GM10248 (cell line): Measurements from ENCODE around the gene E2F1.

ENCODE experiments used
- CTCF ChIA-PET: fragments of 300-600 bp; sonication (Branson Sonifier 250); formaldehyde crosslinking; extraction: SDS; loops from one replicate; lab custom pipeline; 2021; ENCODE audit warnings: antibody characterized with exemption; lab: Yijun Ruan, JAX
- POLR2A ChIA-PET: fragments of 350-650 bp; sonication (Branson Sonifier 250); formaldehyde crosslinking; extraction: SDS; loops from one replicate; lab custom pipeline; 2020; ENCODE audit warnings: antibody characterized with exemption; lab: Yijun Ruan, JAX
- DNase-seq: peaks from one replicate; pipeline ENCODE4 v3.0.0; 2012; ENCODE audit errors: extremely low spot score
- TF ChIP-seq, protein P1 (sequence below): IDR thresholded peaks from 2 replicates; pipeline ENCODE4 v1.5.1; 2012; ENCODE audit warnings: mild to moderate bottlenecking, low read depth; ENCODE audit errors: extremely low read depth, missing control alignments, control extremely low read depth

The E2F1 gene

DNA sequence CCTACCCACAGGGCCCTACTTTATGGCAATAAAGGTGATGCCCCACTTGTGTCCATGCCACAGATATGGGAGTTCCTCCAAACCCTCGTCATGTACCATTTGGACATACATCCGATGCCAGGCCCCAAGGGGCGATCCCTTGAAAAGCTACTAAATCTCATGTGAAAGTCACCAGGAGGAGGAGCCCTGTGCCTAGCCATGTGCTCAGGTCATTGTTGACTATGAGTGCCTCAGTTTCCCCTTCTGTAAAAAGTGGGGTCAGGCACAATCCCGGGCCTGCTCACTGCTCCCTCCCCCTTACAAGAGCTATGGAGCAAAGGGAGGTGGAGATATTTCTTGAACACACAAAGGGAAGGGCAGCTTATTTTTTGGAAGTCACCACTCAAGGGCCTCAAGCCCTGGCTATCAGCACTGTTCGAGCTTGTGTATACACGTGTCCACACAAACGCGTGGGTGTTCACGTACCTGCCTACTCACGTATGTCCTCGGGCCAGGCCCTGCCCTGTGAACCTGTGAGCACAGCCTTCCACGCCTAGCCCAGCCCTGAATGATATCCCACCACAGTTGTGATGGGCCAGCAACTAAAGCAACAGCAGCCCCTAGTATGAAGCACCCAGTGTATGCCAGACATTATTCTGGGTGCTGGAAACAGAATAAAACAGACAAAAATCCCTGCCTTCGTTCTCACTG lies 17.6 kb downstream of the E2F1 start:
- no peak for DNase-seq
- ChIA-PET POLR2A (no interaction called here), CTCF (interaction anchor here (0.7 to 5.6 kb wide), 26 partner anchors 9 to 267 kb away, joined by 3 to 61 read pairs (median 4); partner anchors contain the start of genes CBFA2T2, CDK5RAP1 and SNTA1)
- TF ChIP-seq, protein P1, sequence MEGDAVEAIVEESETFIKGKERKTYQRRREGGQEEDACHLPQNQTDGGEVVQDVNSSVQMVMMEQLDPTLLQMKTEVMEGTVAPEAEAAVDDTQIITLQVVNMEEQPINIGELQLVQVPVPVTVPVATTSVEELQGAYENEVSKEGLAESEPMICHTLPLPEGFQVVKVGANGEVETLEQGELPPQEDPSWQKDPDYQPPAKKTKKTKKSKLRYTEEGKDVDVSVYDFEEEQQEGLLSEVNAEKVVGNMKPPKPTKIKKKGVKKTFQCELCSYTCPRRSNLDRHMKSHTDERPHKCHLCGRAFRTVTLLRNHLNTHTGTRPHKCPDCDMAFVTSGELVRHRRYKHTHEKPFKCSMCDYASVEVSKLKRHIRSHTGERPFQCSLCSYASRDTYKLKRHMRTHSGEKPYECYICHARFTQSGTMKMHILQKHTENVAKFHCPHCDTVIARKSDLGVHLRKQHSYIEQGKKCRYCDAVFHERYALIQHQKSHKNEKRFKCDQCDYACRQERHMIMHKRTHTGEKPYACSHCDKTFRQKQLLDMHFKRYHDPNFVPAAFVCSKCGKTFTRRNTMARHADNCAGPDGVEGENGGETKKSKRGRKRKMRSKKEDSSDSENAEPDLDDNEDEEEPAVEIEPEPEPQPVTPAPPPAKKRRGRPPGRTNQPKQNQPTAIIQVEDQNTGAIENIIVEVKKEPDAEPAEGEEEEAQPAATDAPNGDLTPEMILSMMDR: no peak

DNA sequence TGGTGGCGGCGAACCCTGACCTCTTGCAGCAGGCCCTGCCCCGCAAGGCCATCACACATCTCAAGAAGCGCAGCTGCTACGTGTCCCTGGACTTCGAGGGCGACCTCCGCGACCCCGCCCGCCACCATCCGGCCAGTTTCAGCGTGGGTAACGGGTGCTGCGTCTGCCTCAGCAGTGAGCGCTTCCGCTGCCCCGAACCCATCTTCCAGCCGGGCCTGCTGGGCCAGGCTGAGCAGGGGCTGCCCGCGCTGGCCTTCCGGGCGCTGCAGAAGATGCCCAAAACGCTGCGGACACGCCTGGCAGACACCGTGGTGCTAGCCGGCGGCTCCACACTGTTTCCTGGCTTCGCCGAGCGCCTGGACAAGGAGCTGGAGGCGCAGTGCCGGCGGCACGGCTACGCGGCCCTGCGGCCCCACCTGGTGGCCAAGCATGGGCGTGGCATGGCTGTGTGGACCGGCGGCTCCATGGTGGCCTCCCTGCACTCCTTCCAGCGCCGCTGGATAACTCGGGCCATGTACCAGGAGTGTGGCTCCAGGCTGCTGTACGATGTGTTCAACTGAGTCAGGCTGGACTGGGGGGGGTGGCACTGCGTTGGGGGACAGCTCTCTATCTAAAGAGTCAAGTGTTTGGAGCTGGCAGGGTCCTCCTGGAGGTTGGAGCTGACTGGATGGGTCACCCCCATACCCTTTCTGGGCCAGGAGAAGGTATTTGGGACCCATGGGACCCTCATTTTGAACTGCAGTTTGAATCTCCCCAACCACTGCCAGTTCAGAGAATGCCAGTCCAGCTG lies 18.3 kb downstream of the E2F1 start:
- CTCF ChIA-PET: interaction anchor here (0.7 to 5.6 kb wide), 31 partner anchors 9 to 269 kb away, joined by 3 to 61 read pairs (median 4); partner anchors contain the start of genes CBFA2T2, CDK5RAP1 and SNTA1
- POLR2A ChIA-PET: no interaction called here
- TF ChIP-seq, protein P1: peak; percentile 85
- DNase-seq: peak; percentile 86

DNA sequence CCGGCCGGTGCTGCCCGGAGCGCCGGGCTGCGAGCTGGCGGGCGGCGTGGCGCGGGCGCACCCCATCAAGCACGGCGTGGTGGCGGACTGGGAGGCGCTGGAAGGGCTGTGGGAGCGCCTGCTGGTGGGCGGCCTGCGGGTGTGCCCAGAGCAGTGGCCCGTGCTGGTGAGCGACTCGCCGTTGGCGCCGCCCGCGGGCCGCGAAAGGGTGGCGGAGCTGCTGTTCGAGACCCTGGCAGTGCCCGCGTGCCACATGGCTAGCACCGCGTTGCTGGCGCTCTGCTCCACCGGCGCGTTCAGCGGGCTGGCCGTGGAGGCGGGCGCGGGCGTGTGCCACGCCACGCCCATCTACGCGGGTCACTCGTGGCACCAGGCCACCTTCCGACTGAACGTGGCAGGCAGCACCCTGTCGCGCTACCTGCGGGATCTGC lies 18.9 kb downstream of the E2F1 start:
- TF ChIP-seq, protein P1: no peak
- ChIA-PET CTCF (interaction anchor here (0.8 to 5.6 kb wide), 25 partner anchors 8 to 268 kb away, joined by 3 to 61 read pairs (median 4); partner anchors contain the start of genes CBFA2T2 and CDK5RAP1), POLR2A (interaction anchor here (0.6 to 1.1 kb wide), 4 partner anchors 13 to 1920 kb away, joined by 3 to 11 read pairs (median 4); no protein-coding TSS in a partner anchor)
- DNase-seq: no peak

DNA sequence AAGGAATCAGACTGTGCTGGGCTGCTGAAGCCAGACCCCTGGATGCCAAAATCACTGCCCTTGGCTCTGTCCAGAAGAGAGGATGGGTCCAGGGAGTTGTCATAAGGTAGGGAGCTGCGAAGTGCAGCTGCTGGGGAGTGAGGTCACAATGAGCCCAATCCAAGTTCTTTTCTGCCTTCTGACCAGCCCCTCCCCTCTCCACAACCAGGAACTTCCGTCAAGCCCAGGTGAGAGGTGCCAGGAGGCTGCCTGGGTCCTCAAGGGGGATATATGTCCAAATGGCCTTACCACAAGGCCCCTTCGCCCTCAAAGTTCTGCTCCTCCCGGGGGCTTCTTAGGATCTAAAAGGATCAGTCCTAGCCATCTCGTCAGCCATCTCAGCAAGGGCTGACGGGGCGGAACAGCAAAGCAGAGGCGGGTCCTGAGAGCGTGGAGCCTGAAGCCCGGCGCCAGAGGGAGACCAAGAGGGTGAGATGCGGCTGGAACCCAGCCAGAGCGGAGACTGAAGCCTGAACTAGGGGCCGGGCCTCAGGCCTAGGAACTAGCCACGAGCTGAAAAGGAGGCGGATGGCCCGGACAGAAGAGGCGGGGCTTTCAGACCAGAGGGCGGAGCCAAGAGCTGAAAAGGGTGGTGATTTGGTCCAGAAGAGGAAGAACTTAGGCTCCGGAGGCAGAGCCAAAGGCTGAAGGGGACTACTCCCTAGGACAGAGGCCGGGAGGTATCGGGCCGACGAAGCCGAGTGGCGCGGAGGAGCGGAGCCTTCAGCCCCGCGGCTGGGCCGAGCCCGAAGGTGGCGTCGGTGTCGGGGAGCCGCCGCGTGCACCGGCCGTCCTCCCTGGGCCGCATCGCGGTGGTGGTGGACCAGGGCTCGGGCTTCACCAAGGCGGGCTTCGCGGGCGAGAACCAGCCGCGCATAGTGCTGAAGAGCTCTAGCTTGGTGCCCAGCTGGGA lies 19.6 kb downstream of the E2F1 start, which contains the start of gene ACTL10:
ACTL10 (plus strand) TSS at position 651 of the 952 bp plus-strand sequence. CDS start 555 bp downstream, outside the sequence.
- peak; percentile 94 for DNase-seq
- ChIA-PET POLR2A (interaction anchor here (0.6 to 1.1 kb wide), 5 partner anchors 13 to 1919 kb away, joined by 3 to 11 read pairs (median 4); partner anchors contain the start of gene CBFA2T2), CTCF (interaction anchor here (0.8 to 5.6 kb wide), 17 partner anchors 9 to 268 kb away, joined by 3 to 61 read pairs (median 5); partner anchors contain the start of genes CBFA2T2 and CDK5RAP1)
- TF ChIP-seq, protein P1: peak; percentile 40

DNA sequence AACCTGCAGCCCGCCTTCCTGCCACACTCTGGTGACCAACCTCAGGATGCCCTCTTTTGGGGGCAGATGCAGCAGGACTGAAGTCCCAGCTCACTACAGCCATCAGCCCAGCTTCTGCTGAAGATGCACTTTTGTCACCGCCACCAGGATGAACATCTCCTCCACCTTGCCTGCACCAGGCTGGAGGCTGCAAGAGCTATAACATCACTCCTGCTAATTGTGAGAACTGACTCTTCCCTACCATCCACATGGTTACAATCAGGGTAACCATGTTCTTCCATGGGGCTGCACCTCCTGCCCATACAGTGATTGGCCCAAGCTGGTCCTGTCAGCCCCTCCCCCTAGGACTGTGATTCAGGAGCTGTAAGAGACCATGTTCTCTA lies 21.4 kb downstream of the E2F1 start:
- TF ChIP-seq, protein P1: no peak
- ChIA-PET POLR2A (interaction anchor here (0.6 to 0.9 kb wide), 2 partner anchors 9 to 204 kb away, joined by 3 to 6 read pairs; partner anchors contain the start of gene NECAB3), CTCF (interaction anchor here (1.2 to 5.6 kb wide), 4 partner anchors 12 to 207 kb away, joined by 4 to 61 read pairs (median 5); no protein-coding TSS in a partner anchor)
- no peak for DNase-seq
